Fibroblast of upper back skin (primary cell): ENCODE results near the gene PARD3.
A peak's percentile ranks its signal among the peaks of the same experiment; 100 is the strongest.
"Not testable (repeated sequence)": the region's sequence is repeated elsewhere in the genome, so short reads cannot be mapped to it uniquely, and the experiment has no call there.

Experiments used
- DNase-seq: peaks from one replicate; pipeline ENCODE4 v3.0.0-alpha.2; 2013

PARD3 gene

DNA sequence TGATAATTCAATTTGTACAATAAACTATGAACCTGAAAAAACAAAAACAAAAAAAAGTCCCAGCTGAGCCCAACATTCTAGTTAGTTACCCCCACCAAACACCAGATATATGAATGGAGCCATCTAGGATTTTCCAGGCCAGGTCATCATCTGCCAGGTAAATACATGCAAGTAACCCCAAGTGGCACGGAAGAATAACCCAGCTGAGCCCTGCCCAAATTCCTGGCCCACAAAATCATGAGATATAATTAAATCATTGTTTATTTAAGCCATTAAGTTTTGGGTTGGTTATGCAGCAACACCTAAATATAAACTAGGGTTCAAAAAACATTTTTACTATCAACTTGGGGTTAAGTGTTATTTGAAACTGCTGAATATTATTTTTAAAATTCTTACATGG is 19.0 kb downstream of the PARD3 start:
- DNase-seq, result no peak

DNA sequence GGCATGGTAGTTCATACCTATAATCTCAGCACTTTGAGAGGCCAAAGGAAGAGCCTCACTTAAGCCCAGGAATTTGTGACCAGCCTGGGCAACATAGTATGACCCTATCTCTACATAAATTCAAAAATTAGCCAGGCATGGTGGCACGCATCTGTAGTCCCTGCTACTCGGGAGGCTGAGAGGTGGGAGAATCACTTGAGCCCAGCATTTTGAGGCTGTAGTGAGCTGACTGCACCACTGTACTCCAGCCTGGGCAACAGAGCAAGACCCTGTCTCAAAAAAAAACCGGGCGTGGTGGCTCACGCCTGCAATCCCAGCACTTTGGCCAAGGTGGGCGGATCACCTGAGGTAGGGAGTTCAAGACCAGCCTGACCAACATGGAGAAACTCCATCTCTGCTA is 19.8 kb downstream of the PARD3 start:
- DNase-seq, result no peak

- no peak for DNase-seq
These were observed 20.3 kb downstream of the PARD3 start for GRCh38 chr10:34794835-34795234.

- not testable (repeated sequence) for DNase-seq
These were observed 21.5 kb downstream of the PARD3 start for GRCh38 chr10:34793581-34793980.

DNA sequence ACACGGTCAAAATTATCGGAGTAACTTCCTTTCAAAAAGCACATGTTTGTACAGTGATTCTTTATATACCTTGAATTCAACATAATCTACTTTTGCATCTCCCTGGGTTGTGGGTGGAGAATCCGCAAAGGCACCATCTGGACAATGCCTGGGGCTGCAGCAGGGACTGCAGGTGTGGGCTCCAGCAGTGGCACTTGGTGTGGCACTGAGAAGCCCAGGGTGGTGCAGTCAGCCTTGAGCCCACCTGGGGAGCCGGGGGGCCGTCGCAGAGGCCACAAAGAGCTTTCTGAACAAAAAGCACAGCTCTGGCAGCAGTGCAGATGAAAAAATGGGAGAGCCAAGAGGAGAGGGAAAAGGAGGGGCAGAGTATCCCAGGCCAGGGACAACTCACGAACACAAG is 22.2 kb downstream of the PARD3 start:
- DNase-seq, result no peak

GRCh38 chr10:34791947-34792346 is 23.1 kb downstream of the PARD3 start:
- DNase-seq, result no peak

DNA sequence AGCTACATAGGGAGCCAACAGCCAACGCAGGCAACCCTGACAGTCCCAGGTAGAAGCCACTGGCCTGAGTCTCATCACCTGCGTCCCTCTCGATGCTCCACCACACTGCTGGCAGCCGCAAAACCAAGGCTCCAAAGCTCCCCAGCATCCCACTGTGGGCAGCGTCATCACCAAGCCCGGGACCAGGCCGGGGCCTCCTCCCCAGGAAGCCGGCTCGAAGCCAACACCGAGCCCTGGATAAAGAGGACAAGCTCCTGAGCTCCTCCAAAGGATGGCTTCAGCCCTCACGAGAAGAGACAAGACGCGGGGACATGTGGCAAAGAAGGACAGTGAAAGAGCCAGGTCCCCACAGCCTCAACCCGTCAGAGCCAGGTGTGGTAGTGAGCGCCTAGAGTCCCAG is 23.9 kb downstream of the PARD3 start:
- DNase-seq, result no peak

- DNase-seq, result peak; percentile 5
These were observed 25.1 kb downstream of the PARD3 start for GRCh38 chr10:34789966-34790506.

- DNase-seq, result peak; percentile 65
These were observed 28.6 kb downstream of the PARD3 start for GRCh38 chr10:34786464-34786863.

GRCh38 chr10:34781711-34782110 is 33.4 kb downstream of the PARD3 start:
- no peak for DNase-seq

GRCh38 chr10:34780818-34781380 is 34.2 kb downstream of the PARD3 start:
- peak; percentile 71 for DNase-seq

GRCh38 chr10:34778237-34778636 is 36.9 kb downstream of the PARD3 start:
- no peak for DNase-seq

DNA sequence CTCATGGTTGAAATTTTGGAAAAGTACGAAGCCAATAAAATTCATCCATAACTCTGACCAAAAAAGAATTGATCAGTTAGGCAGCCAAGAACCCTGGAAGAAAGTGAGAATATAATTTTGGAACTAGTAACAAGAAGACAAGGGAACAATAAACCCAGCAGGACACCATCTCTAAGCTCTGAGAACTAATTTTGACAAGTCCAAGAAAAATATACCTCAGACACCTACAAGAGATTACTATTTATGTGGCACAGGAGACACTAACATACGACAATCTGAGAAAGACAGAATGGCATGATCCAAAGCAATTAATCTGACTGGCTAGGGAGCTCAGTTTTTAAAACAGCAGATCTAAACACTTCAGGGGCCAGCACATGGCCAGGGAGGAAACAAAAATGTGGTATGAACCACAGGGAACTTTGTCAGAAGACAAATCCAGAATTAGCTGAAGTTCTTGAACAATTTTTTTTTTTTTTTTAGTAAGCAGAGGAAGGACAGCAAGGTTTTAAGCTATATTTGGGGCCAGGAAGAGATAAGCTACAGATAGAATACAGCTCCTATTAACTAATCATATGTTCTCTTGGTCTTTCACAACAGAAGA is 38.9 kb downstream of the PARD3 start:
- no peak for DNase-seq

DNA sequence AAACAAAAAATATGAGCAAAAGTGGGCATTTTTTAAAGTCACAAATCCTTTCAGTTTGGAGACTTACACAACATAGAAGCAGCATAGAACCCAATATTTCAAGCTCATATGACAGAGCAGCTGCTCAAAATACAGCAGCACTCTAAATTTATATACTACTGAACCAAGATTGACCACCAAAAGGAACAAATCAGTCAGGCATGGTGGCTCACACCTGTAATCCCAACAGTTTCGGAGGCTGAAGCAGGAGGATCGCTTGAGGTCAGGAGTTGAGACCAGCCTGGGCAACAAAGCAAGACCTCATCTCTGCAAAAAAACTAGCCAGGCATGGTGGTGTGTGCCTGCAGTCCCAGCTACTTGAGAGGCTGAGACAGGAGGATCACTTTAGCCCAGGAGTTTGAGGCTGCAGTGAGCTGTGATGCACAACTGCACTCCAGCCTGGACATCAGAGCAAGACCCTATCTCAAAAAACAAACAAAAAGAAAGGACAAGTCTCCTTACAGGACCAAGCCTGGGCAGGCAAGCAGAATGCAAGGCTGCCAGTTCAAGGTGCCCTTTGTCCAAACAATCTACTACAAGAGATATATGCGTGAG is 40.0 kb downstream of the PARD3 start:
- no peak for DNase-seq

GRCh38 chr10:34773636-34774630 is 41.2 kb downstream of the PARD3 start:
- no peak for DNase-seq

DNA sequence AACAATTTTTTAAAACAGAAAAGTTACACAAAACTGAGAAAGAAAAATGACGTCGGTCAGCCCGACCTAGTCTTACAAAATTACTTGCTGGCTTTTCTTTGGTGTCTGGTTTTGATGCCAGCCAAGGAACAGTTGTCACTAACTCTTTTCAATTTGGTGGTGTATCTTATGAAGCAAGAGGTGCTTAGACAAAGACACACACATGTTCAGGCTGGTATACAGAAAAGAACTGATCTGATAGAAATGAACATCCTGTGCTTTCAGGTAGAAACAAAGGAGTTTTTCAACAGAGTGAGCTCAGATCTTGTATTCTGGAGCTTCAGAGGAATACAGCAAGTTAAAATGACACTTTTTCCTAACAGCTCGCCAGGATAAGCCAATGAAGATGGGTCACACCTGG is 43.6 kb downstream of the PARD3 start:
- no peak for DNase-seq

DNA sequence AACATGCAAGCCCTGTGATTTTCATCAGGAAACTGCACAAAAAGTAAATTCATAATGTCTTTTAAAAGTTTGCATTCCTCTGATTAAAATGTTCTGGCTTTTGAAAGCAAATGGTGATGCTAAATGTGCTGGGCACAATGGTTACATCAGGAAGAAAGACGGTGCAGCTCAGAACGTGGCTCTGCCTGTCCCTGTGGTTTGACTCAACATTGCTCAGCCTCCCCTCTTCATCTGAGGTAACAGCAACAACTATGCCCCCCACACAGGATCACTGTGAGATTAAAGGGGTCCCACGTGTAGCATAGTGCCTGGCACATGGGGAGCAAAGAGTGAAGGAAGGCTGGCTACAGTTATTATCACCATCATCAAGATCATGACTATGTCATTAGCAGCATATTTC is 44.0 kb downstream of the PARD3 start:
- DNase-seq, result no peak

- no peak for DNase-seq
These were observed 45.2 kb downstream of the PARD3 start for GRCh38 chr10:34769899-34770298.

- no peak for DNase-seq
These were observed 46.1 kb downstream of the PARD3 start for GRCh38 chr10:34768972-34769330.

- DNase-seq, result no peak
These were observed 46.7 kb downstream of the PARD3 start for GRCh38 chr10:34768261-34768971.

- no peak for DNase-seq
These were observed 48.1 kb downstream of the PARD3 start for GRCh38 chr10:34766811-34767494.

DNA sequence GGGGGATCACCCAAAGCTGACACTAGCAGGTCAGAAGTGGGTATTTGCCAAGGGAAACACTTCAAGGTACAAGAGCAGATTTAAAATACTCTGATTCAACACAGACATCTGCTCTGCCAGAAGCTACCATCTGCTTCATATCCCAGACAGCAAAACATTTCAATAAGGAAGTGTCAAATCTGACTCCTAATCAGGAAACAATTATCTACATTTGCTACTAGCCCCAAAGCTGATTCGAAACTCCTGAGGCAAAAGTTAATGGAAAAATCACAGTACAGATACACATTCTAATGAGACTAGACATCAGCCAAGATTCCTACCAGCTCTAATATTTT is 48.9 kb downstream of the PARD3 start:
- peak; percentile 28 for DNase-seq
